NCI-H460 (cell line): ENCODE measurements around the gene ST3GAL3. TPM values are rescaled to one million over a fixed set of nuclear protein-coding genes. Genes with fewer than 3 reads are reported as not detected.
A peak's percentile ranks its signal among the peaks of the same experiment; 100 is the strongest.

Source experiments
- DNase-seq: peaks from one replicate; pipeline ENCODE4 v3.0.0-alpha.2; 2016; ENCODE audit warnings: low read depth; ENCODE audit errors: extremely low read depth
- total RNA-seq: library from RNA; depleted of rRNA; stranded (reverse); fragments of >200 nt; shearing (Covaris generic); gene quantifications from 2 replicates; pipeline ENCODE4 v1.2.3, GENCODE V29; 2014

Gene ST3GAL3
- total RNA-seq, 1 experiment from 2014 or later: 12.6 TPM

GRCh38 chr1:43870306-43870705 lies 163.0 kb downstream of the ST3GAL3 start:
- no peak for DNase-seq

- DNase-seq: no peak
Observed at GRCh38 chr1:43871181-43871910, 164.0 kb downstream of the ST3GAL3 start.

GRCh38 chr1:43872280-43872679 lies 164.9 kb downstream of the ST3GAL3 start:
- no peak for DNase-seq

- DNase-seq: no peak
Observed at GRCh38 chr1:43873851-43874250, 166.5 kb downstream of the ST3GAL3 start.

- no peak for DNase-seq
Observed at GRCh38 chr1:43874716-43875115, 167.4 kb downstream of the ST3GAL3 start.

- no peak for DNase-seq
Observed at GRCh38 chr1:43875331-43875730, 168.0 kb downstream of the ST3GAL3 start.

- no peak for DNase-seq
Observed at GRCh38 chr1:43877101-43877500, 169.8 kb downstream of the ST3GAL3 start.

- DNase-seq: no peak
Observed at GRCh38 chr1:43878440-43878839, 171.1 kb downstream of the ST3GAL3 start.

- no peak for DNase-seq
Observed at GRCh38 chr1:43878854-43879253, 171.5 kb downstream of the ST3GAL3 start.

GRCh38 chr1:43879414-43879813 lies 172.1 kb downstream of the ST3GAL3 start:
- DNase-seq: peak; percentile 29

- no peak for DNase-seq
Observed at GRCh38 chr1:43879996-43880395, 172.7 kb downstream of the ST3GAL3 start.

GRCh38 chr1:43880604-43881003 lies 173.3 kb downstream of the ST3GAL3 start:
- DNase-seq: no peak

- DNase-seq: no peak
Observed at GRCh38 chr1:43881415-43881814, 174.1 kb downstream of the ST3GAL3 start.

GRCh38 chr1:43882763-43883162 lies 175.4 kb downstream of the ST3GAL3 start:
- no peak for DNase-seq

GRCh38 chr1:43883321-43883720 lies 176.0 kb downstream of the ST3GAL3 start:
- no peak for DNase-seq

- no peak for DNase-seq
Observed at GRCh38 chr1:43885279-43885801, 178.0 kb downstream of the ST3GAL3 start.

- DNase-seq: no peak
Observed at GRCh38 chr1:43887748-43888147, 180.4 kb downstream of the ST3GAL3 start.

- no peak for DNase-seq
Observed at GRCh38 chr1:43890815-43891214, 183.5 kb downstream of the ST3GAL3 start.

GRCh38 chr1:43893006-43893405 lies 185.7 kb downstream of the ST3GAL3 start:
- no peak for DNase-seq

GRCh38 chr1:43898981-43899380 lies 191.6 kb downstream of the ST3GAL3 start:
- no peak for DNase-seq

- DNase-seq: no peak
Observed at GRCh38 chr1:43900386-43900785, 193.1 kb downstream of the ST3GAL3 start.

GRCh38 chr1:43901196-43901961 lies 194.0 kb downstream of the ST3GAL3 start:
- no peak for DNase-seq
